Parathyroid adenoma (tissue), 2 donors: Measurements from ENCODE around the gene ANKS6.

Experiments used
- H2AFZ ChIP-seq: fragments of 300-600 bp; sonication (generic); one replicate; pipeline ENCODE4 v1.7.0; 2017; ENCODE audit warnings: antibody characterized with exemption, mild to moderate bottlenecking
- H3K27ac ChIP-seq: fragments of 300-600 bp; sonication (generic); one replicate; pipeline ENCODE4 v1.7.0; 2017
- H3K27me3 ChIP-seq: fragments of 300-600 bp; sonication (generic); one replicate; pipeline ENCODE4 v1.7.0; 2017; ENCODE audit warnings: low read length; ENCODE audit not compliant: control insufficient read depth, insufficient read depth
- H3K36me3 ChIP-seq: fragments of 300-600 bp; sonication (generic); one replicate; pipeline ENCODE4 v1.7.0; 2017; ENCODE audit warnings: low read length; ENCODE audit not compliant: control insufficient read depth, insufficient read depth
- H3K4me1 ChIP-seq: fragments of 300-600 bp; sonication (generic); one replicate; pipeline ENCODE4 v1.7.0; 2017; ENCODE audit warnings: control low read depth
- H3K4me2 ChIP-seq: fragments of 300-600 bp; sonication (generic); one replicate; pipeline ENCODE4 v1.7.0; 2017; ENCODE audit warnings: low read length
- H3K4me3 ChIP-seq: fragments of 300-600 bp; sonication (generic); one replicate; pipeline ENCODE4 v1.7.0; 2017; ENCODE audit warnings: low read depth, low read length
- H3K79me2 ChIP-seq: fragments of 300-600 bp; sonication (generic); one replicate; pipeline ENCODE4 v1.7.0; 2017; ENCODE audit warnings: control low read depth
- H3K9ac ChIP-seq: fragments of 300-600 bp; sonication (generic); one replicate; pipeline ENCODE4 v1.7.0; 2017; ENCODE audit warnings: mild to moderate bottlenecking
- H3K9me3 ChIP-seq: fragments of 300-600 bp; sonication (generic); one replicate; pipeline ENCODE4 v1.7.0; 2017; ENCODE audit warnings: low read length; ENCODE audit not compliant: control insufficient read depth
- TF ChIP-seq, protein P1 (sequence below): fragments of 300-600 bp; sonication (generic); IDR thresholded peaks from one replicate; pipeline ENCODE4 v1.7.0; 2017; ENCODE audit warnings: antibody characterized with exemption, mild to moderate bottlenecking
- donor health status: primary hyperparathyroidism.

The ANKS6 gene

DNA sequence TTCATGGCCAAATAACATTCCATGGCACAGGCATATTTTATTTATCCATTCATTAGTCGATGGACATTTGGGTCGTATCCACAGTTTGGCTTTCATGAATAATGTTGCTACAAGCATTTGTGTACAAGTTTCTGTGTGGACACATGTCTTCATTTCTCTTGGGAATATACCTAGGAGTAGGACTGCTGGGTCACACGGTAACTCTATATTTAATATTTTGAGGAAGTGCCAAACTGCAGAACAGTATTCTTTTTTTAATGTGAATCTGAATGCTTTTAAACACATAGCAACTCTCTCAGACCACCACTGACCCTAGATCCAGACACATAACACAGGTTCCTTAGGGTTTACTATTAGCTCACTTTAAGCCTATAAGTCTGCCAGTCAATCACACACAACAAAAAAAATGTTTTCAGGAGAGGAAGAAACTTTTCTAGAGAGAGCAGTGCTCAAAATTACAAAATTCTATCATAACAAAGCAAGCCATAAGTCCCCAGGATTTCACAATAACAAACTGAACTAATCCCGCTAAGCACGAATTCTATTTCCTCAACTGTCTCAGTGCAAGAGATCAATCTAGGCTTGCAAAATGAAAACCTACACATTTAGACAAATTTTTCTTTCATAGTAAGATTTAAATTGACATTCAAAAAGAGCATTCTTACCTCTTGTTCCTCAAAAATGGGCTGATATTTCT lies 45.8 kb downstream of the ANKS6 start:
- H3K4me2 ChIP-seq = no peak overlapping the region
- H3K9ac ChIP-seq = no peak overlapping the region
- H3K36me3 ChIP-seq = no peaks in the 10 kb centered on the region
- no peaks in the 10 kb centered on the region for H3K79me2 ChIP-seq
- TF ChIP-seq, protein P1, sequence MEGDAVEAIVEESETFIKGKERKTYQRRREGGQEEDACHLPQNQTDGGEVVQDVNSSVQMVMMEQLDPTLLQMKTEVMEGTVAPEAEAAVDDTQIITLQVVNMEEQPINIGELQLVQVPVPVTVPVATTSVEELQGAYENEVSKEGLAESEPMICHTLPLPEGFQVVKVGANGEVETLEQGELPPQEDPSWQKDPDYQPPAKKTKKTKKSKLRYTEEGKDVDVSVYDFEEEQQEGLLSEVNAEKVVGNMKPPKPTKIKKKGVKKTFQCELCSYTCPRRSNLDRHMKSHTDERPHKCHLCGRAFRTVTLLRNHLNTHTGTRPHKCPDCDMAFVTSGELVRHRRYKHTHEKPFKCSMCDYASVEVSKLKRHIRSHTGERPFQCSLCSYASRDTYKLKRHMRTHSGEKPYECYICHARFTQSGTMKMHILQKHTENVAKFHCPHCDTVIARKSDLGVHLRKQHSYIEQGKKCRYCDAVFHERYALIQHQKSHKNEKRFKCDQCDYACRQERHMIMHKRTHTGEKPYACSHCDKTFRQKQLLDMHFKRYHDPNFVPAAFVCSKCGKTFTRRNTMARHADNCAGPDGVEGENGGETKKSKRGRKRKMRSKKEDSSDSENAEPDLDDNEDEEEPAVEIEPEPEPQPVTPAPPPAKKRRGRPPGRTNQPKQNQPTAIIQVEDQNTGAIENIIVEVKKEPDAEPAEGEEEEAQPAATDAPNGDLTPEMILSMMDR = no peak
- H3K4me3 ChIP-seq = no peak overlapping the region
- H2AFZ ChIP-seq = no peak overlapping the region
- no peak overlapping the region for H3K27ac ChIP-seq
- no peaks in the 10 kb centered on the region for H3K4me1 ChIP-seq
- no peaks in the 10 kb centered on the region for H3K9me3 ChIP-seq
- no peaks in the 10 kb centered on the region for H3K27me3 ChIP-seq

DNA sequence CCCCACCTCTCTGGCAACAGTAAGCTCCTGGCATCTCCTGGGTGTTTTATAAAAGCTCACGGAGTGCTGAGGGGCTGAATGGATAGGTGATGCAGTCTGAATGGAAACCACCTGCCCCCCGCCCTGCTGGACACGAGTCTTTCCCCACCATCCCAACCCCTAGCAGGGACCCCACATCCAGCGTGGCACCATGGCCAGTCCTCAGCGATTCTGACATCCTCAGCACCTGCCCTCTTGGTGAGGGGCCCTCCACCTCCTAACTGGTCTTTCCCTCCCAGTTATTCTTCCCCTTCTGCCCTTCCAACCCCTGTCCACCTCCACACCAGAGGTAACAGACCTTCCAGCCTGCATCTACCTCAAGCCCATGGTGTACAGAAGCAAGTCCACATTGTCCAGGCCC lies 48.9 kb downstream of the ANKS6 start:
- Histone ChIP-seq H3K27me3 (no peaks in the 10 kb centered on the region), H3K27ac (no peak overlapping the region), H2AFZ (no peak overlapping the region), H3K9ac (no peak overlapping the region), H3K9me3 (no peaks in the 10 kb centered on the region), H3K4me2 (no peak overlapping the region), H3K36me3 (no peaks in the 10 kb centered on the region), H3K4me1 (no peaks in the 10 kb centered on the region), H3K4me3 (no peak overlapping the region), H3K79me2 (no peaks in the 10 kb centered on the region)
- TF ChIP-seq, protein P1 = no peak

DNA sequence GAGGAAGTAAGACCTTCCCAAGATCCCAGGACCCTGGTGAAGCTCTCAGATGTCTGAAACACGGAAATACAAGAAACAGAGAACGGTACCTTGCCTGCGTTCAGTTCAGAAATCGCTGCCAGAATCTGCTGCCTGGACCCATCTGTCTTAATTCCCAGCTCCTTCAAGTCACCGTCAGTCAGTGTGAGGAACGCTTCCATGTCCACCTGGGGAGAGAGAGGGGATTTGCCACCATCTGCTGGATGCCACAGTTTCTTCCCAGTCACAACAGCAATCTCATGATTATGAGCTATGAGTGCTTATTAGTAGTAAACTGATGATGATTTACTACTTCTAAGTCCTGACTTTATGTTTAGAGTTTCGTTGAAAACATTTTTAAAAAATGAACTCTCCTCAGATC lies 50.9 kb downstream of the ANKS6 start:
- H2AFZ ChIP-seq = no peak overlapping the region
- no peaks in the 10 kb centered on the region for H3K36me3 ChIP-seq
- no peaks in the 10 kb centered on the region for H3K27me3 ChIP-seq
- H3K79me2 ChIP-seq = no peaks in the 10 kb centered on the region
- H3K9ac ChIP-seq = no peak overlapping the region
- no peak overlapping the region for H3K4me3 ChIP-seq
- H3K4me2 ChIP-seq = no peak overlapping the region
- TF ChIP-seq, protein P1 = no peak
- H3K4me1 ChIP-seq = no peaks in the 10 kb centered on the region
- H3K27ac ChIP-seq = no peak overlapping the region
- no peaks in the 10 kb centered on the region for H3K9me3 ChIP-seq

DNA sequence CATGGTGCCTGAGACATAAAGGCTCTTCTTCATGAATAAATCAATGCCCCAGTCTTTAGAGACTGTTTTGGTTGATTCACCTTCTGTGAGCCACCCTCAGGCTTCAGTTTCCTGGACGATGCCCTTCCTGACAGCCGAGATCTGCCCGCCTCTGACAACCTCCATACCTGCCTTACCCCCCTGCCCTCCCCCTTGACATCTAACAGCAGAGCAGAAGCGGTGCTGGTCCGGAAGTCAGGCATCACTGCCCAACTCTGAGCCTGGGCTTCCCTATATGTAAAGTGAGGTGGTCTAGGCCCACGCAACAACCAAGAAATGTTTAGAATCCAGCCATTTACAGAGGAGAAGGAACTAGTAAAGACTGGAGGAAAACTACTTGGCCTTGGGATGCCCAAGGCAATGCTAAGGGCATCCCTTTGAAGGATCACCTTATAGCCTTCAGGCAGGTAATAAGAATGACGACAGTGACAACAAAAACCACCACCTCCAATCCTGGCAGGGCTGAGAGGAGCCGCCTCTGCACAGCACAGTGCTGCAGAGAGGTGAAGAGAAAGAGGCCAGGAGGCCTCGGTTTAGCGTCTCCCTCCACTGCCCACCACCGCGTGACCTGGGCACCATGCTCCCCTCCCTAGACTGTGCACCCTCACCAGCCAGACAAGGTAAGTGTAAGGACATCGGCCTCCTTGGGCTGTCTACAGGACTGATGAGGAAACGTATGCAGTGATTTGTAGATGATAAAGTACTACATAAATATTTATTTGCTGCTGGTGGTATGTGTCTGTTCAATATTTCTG lies 52.3 kb downstream of the ANKS6 start:
- Histone ChIP-seq H3K27me3 (no peaks in the 10 kb centered on the region), H3K4me2 (no peak overlapping the region), H2AFZ (no peak overlapping the region), H3K4me3 (no peak overlapping the region), H3K79me2 (no peaks in the 10 kb centered on the region), H3K27ac (no peak overlapping the region), H3K9me3 (no peaks in the 10 kb centered on the region), H3K9ac (no peak overlapping the region), H3K36me3 (no peaks in the 10 kb centered on the region), H3K4me1 (no peaks in the 10 kb centered on the region)
- TF ChIP-seq, protein P1 = no peak
